Fibroblast of peridontal ligament (primary cell): Measurements from ENCODE around the gene SORBS1.

Source experiments
- DNase-seq: peaks from one replicate; pipeline ENCODE4 v3.0.0-alpha.2; 2010; ENCODE audit errors: extremely low read depth

The SORBS1 gene

GRCh38 chr10:95539560-95540284 lies 21.4 kb downstream of the SORBS1 start:
- DNase-seq = no peak

- no peak for DNase-seq
These were observed 22.8 kb downstream of the SORBS1 start for GRCh38 chr10:95538412-95538811.

GRCh38 chr10:95537542-95537927 lies 23.6 kb downstream of the SORBS1 start:
- DNase-seq = no peak

- no peak for DNase-seq
These were observed 24.2 kb downstream of the SORBS1 start for GRCh38 chr10:95536894-95537541.

GRCh38 chr10:95536017-95536416 lies 25.2 kb downstream of the SORBS1 start:
- no peak for DNase-seq

- DNase-seq = no peak
These were observed 25.6 kb downstream of the SORBS1 start for GRCh38 chr10:95535526-95535925.

- no peak for DNase-seq
These were observed 27.6 kb downstream of the SORBS1 start for GRCh38 chr10:95533590-95533989.

GRCh38 chr10:95532536-95532935 lies 28.6 kb downstream of the SORBS1 start:
- DNase-seq = no peak

GRCh38 chr10:95531994-95532399 lies 29.2 kb downstream of the SORBS1 start:
- DNase-seq = no peak

- no peak for DNase-seq
These were observed 29.9 kb downstream of the SORBS1 start for GRCh38 chr10:95531058-95531809.

GRCh38 chr10:95530561-95530960 lies 30.6 kb downstream of the SORBS1 start:
- DNase-seq = no peak

GRCh38 chr10:95530029-95530428 lies 31.1 kb downstream of the SORBS1 start:
- no peak for DNase-seq

- no peak for DNase-seq
These were observed 35.1 kb downstream of the SORBS1 start for GRCh38 chr10:95526044-95526443.

GRCh38 chr10:95525033-95525418 lies 36.1 kb downstream of the SORBS1 start:
- no peak for DNase-seq

- DNase-seq = no peak
These were observed 36.7 kb downstream of the SORBS1 start for GRCh38 chr10:95524358-95525032.

- DNase-seq = no peak
These were observed 39.1 kb downstream of the SORBS1 start for GRCh38 chr10:95522117-95522516.

GRCh38 chr10:95520617-95521016 lies 40.6 kb downstream of the SORBS1 start:
- DNase-seq = no peak

GRCh38 chr10:95518455-95519452 lies 42.4 kb downstream of the SORBS1 start:
- DNase-seq = no peak

- DNase-seq = no peak
These were observed 43.4 kb downstream of the SORBS1 start for GRCh38 chr10:95517536-95518454.
